Neural crest cell (in vitro differentiated cells): ENCODE data around the gene TMEM132A. TPM values are rescaled to one million over a fixed set of nuclear protein-coding genes. Genes with fewer than 3 reads are reported as not detected.

Experiments
- DNase-seq: peaks from one replicate; pipeline ENCODE4 v3.0.0; 2021; ENCODE audit warnings: low read depth, mixed read lengths, low spot score
- H3K27ac Mint-ChIP-seq: one replicate; pipeline ENCODE4 v1.8.0; 2021; ENCODE audit warnings: mild to moderate bottlenecking, mixed read lengths; ENCODE audit not compliant: unreplicated experiment
- H3K27me3 Mint-ChIP-seq: 2 replicates; pipeline ENCODE4 v1.8.0; 2021; ENCODE audit warnings: low read depth, mild to moderate bottlenecking, mixed read lengths
- H3K36me3 Mint-ChIP-seq: 2 replicates; pipeline ENCODE4 v1.8.0; 2021; ENCODE audit warnings: low read depth, mild to moderate bottlenecking, mixed read lengths
- H3K4me1 Mint-ChIP-seq: 2 replicates; pipeline ENCODE4 v1.8.0; 2021; ENCODE audit warnings: mixed read lengths
- H3K4me3 Mint-ChIP-seq: one replicate; pipeline ENCODE4 v1.8.0; 2021; ENCODE audit warnings: mild to moderate bottlenecking, mixed read lengths
- H3K9me3 Mint-ChIP-seq: 2 replicates; pipeline ENCODE4 v1.8.0; 2021; ENCODE audit warnings: mixed read lengths
- CTCF ChIP-seq: fragments of 200-600 bp; sonication (generic); conservative IDR thresholded peaks from 2 replicates; pipeline ENCODE4 v1.5.0; 2021; ENCODE audit warnings: antibody characterized with exemption, mild to moderate bottlenecking
- total RNA-seq: library from RNA; stranded (reverse); gene quantifications from 2 replicates; pipeline ENCODE4 v1.2.1, GENCODE V29; 2021

TMEM132A gene
- total RNA-seq, 1 donor from 2014 or later = 216 TPM

DNA sequence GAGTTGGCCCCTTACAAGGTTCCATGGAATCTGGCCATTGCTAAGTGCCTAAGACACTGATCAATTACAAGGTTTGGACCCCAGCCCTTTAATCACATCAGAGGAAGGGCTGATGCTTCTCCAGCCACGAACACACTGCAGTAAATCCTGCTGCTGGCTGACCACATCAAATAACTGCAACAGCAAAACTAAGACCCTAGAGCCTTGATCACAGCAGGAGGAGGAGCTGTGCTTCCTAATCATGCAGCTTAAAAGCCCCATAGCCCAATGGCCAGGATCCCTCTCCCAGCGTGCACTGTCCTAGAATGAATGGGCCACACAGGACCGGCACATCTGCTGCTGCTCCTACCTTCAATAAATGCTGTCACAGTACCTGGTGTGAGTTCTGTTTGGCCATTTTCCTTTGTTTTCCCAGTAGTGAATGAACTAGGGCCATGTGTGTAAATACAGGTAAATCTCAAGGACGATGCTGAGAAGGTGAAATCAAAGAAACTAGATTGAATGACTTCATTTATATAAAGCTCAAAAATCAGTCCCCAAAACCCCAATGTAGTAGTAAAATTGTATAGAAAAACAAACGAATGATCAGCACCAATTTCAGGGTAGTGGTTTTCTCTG, 44.2 kb upstream of the TMEM132A start:
- H3K4me1 Mint-ChIP-seq = peaks cover 5% of the 10 kb centered on the region
- H3K4me3 Mint-ChIP-seq = no peak overlapping the region
- no peak for TF ChIP-seq CTCF
- H3K9me3 Mint-ChIP-seq = no peaks in the 10 kb centered on the region
- no peak for DNase-seq
- H3K27ac Mint-ChIP-seq = no peak overlapping the region
- H3K27me3 Mint-ChIP-seq = no peaks in the 10 kb centered on the region
- peaks cover 14% of the 10 kb centered on the region for H3K36me3 Mint-ChIP-seq

DNA sequence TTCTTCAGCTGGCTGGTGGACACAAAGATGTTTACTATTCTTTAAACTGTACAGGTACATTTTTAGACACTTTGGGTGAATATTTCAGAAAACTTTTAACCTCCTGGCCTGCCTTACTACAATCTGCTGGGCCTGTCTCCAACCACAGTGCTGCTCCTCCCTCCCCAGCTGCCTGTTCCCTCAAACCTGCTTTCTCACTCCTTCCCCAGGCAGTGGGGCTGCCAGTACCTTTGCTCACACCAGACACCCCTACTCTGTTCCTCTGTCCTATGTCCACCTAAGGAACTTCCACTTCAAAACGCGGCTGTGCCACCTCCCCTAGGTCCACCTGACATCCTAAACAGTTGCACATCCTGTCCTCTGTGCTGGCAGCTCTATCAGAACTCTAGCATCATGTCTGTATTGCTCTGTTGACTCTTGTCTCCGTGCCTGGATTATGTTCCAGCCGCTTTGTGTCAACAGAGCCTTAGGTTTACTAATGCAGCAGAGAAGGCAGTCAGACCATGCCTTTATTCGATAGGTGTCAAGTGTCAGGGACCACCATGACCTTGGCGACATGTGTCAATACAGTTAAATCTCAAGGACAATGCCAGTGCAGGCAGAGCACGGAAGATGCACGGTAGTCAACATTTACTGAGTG, 43.5 kb upstream of the TMEM132A start:
- H3K4me1 Mint-ChIP-seq = peaks cover 5% of the 10 kb centered on the region
- H3K27ac Mint-ChIP-seq = no peak overlapping the region
- no peaks in the 10 kb centered on the region for H3K9me3 Mint-ChIP-seq
- TF ChIP-seq CTCF = no peak
- no peaks in the 10 kb centered on the region for H3K27me3 Mint-ChIP-seq
- DNase-seq = no peak
- H3K4me3 Mint-ChIP-seq = no peak overlapping the region
- peaks cover 19% of the 10 kb centered on the region for H3K36me3 Mint-ChIP-seq

DNA sequence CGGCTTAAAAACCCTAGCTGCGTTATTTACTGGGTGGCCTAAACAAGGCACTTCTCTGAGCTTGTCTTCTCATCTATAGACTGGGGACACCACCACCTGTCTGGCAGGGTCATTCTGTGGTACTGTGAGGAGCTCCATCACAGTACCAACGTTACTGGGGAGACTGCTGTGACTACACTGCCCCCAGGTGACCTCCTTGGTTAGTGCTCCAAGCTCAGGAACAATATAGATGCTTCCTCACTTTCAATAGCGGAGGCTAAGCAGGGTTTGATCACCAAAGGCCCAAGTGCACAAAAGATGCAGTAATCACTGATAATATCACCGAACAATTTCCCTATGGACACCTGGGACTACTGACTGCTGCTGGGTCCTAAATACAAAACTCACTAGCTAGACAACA, 36.7 kb upstream of the TMEM132A start:
- H3K27ac Mint-ChIP-seq = no peak overlapping the region
- no peaks in the 10 kb centered on the region for H3K27me3 Mint-ChIP-seq
- DNase-seq = no peak
- H3K9me3 Mint-ChIP-seq = no peaks in the 10 kb centered on the region
- H3K36me3 Mint-ChIP-seq = peaks cover 29% of the 10 kb centered on the region
- no peaks in the 10 kb centered on the region for H3K4me1 Mint-ChIP-seq
- no peak overlapping the region for H3K4me3 Mint-ChIP-seq
- TF ChIP-seq CTCF = peak; percentile 59

GRCh38 chr11:60889869-60890311, 34.4 kb upstream of the TMEM132A start:
- no peak overlapping the region for H3K4me3 Mint-ChIP-seq
- H3K36me3 Mint-ChIP-seq = peaks cover 30% of the 10 kb centered on the region

GRCh38 chr11:60890696-60891095, 33.6 kb upstream of the TMEM132A start:
- Mint-ChIP-seq H3K27me3 (no peaks in the 10 kb centered on the region), H3K27ac (no peak overlapping the region)

More at GRCh38 chr11:60889869-60890311, 34.4 kb upstream of the TMEM132A start:
- Mint-ChIP-seq H3K9me3 (no peaks in the 10 kb centered on the region), H3K27me3 (no peaks in the 10 kb centered on the region), H3K4me1 (no peaks in the 10 kb centered on the region), H3K27ac (peak overlapping the region; percentile 72)
- no peak for TF ChIP-seq CTCF
- no peak for DNase-seq

More at GRCh38 chr11:60890696-60891095, 33.6 kb upstream of the TMEM132A start:
- Mint-ChIP-seq H3K4me1 (no peaks in the 10 kb centered on the region), H3K4me3 (no peak overlapping the region), H3K9me3 (no peaks in the 10 kb centered on the region), H3K36me3 (peaks cover 30% of the 10 kb centered on the region)
- no peak for TF ChIP-seq CTCF
- no peak for DNase-seq
